HepG2 (cell line): ENCODE data around the gene PEMT. TPM values are rescaled to one million over a fixed set of nuclear protein-coding genes. Genes with fewer than 3 reads are reported as not detected.

ENCODE experiments used
- ARID2 ChIP-seq: sonication (generic); formaldehyde crosslinking; IDR thresholded peaks from 2 replicates; pipeline ENCODE4 v1.8.1; 2022; ENCODE audit warnings: mild to moderate bottlenecking, missing genetic modification reagents, borderline replicate concordance
- CBX2 ChIP-seq, 2 experiments: fragments of 200-600 bp in 1 of 2; sonication (generic); formaldehyde crosslinking in 1 of 2; IDR thresholded peaks; 2 replicates each; pipeline versions ENCODE4 v1.7.0 to v1.8.1; 2018 to 2022; ENCODE audit warnings: low read depth in 2 of 2, low read length in 1 of 2, mild to moderate bottlenecking in 1 of 2, missing genetic modification reagents in 1 of 2
- CCAR2 ChIP-seq: fragments of 200-400 bp; formaldehyde crosslinking; optimal IDR thresholded peaks from 2 replicates; pipeline ENCODE3; 2018; ENCODE audit warnings: low read depth, mild to moderate bottlenecking, low read length, moderate library complexity
- CHCHD3 ChIP-seq: sonication (generic); formaldehyde crosslinking; IDR thresholded peaks from 2 replicates; pipeline ENCODE4 v1.8.0; 2022; ENCODE audit warnings: mild to moderate bottlenecking, missing genetic modification reagents, moderate library complexity
- GATAD2A ChIP-seq: IDR thresholded peaks from 2 replicates; pipeline ENCODE4 v1.6.1; 2016
- HOXA5 ChIP-seq: sonication (generic); formaldehyde crosslinking; IDR thresholded peaks from 2 replicates; pipeline ENCODE4 v1.4.0; 2020; ENCODE audit warnings: missing genetic modification reagents
- KDM2A ChIP-seq: sonication (generic); formaldehyde crosslinking; IDR thresholded peaks from 2 replicates; pipeline ENCODE4 v1.4.0; 2020; ENCODE audit warnings: low read depth, missing genetic modification reagents, borderline replicate concordance
- KDM6A ChIP-seq: IDR thresholded peaks from 2 replicates; pipeline ENCODE4 v1.6.1; 2016; ENCODE audit warnings: low read depth
- MIXL1 ChIP-seq: IDR thresholded peaks from 2 replicates; pipeline ENCODE4 v1.6.1; 2016
- POLR2AphosphoS2 ChIP-seq: IDR thresholded peaks from 2 replicates; pipeline ENCODE4 v1.6.1; 2011; ENCODE audit warnings: low read depth, low read length, improper control_type of control experiment
- SOX5 ChIP-seq: IDR thresholded peaks from 2 replicates; pipeline ENCODE4 v1.6.1; 2016; ENCODE audit warnings: borderline replicate concordance
- ZNF17 ChIP-seq: sonication (generic); formaldehyde crosslinking; IDR thresholded peaks from 2 replicates; pipeline ENCODE4 v1.5.0; 2020; ENCODE audit warnings: mild to moderate bottlenecking, missing genetic modification reagents
- ZNF232 ChIP-seq: sonication (generic); formaldehyde crosslinking; IDR thresholded peaks from 2 replicates; pipeline ENCODE4 v1.4.0; 2020; ENCODE audit warnings: missing genetic modification reagents, borderline replicate concordance
- ZNF33A ChIP-seq: sonication (generic); formaldehyde crosslinking; IDR thresholded peaks from 2 replicates; pipeline ENCODE4 v1.5.1; 2020; ENCODE audit warnings: missing genetic modification reagents, mild to moderate bottlenecking, moderate library complexity, borderline replicate concordance
- ZNF556 ChIP-seq: sonication (generic); formaldehyde crosslinking; IDR thresholded peaks from 2 replicates; pipeline ENCODE4 v1.4.0; 2020; ENCODE audit warnings: mild to moderate bottlenecking, missing genetic modification reagents, borderline replicate concordance
- ZNF619 ChIP-seq: sonication (generic); formaldehyde crosslinking; IDR thresholded peaks from 2 replicates; pipeline ENCODE4 v1.4.0; 2020; ENCODE audit warnings: mild to moderate bottlenecking, missing genetic modification reagents
- polyA plus RNA-seq, 8 experiments: library from polyadenylated mRNA; depleted of rRNA in 3 of 8; stranded (reverse) in 7 of 8; unstranded in 1 of 8; fragments of >200 nt; fragmentation: Illumina TruSeq in 4 of 8; extraction: Trizol in 4 of 8; gene quantifications; 2 replicates each; pipeline versions ENCODE4 v1.2.1 to v1.2.3, GENCODE V29; 2011 to 2016; ENCODE audit warnings: low read depth in 4 of 8, missing spikeins in 1 of 8, mixed read lengths in 1 of 8; ENCODE audit not compliant: insufficient read depth in 1 of 8
- total RNA-seq, 5 experiments: library from RNA; depleted of rRNA; stranded (reverse); fragments of >200 nt; fragmentation: Illumina TruSeq; extraction: Trizol; gene quantifications; 2 replicates each; pipeline ENCODE4 v1.2.3, GENCODE V29; 2016; ENCODE audit warnings: low read depth in 1 of 5
- TF ChIP-seq, protein P1 (sequence below): sonication (generic); formaldehyde crosslinking; IDR thresholded peaks from 2 replicates; pipeline ENCODE4 v1.8.0; 2023; ENCODE audit warnings: mild to moderate bottlenecking, missing genetic modification reagents
- TF ChIP-seq, protein P2 (sequence below): sonication (generic); formaldehyde crosslinking; IDR thresholded peaks from 2 replicates; pipeline ENCODE4 v1.9.0; 2022; ENCODE audit warnings: low read depth, missing genetic modification reagents
- TF ChIP-seq, protein P3 (sequence below): sonication (generic); formaldehyde crosslinking; IDR thresholded peaks from 2 replicates; pipeline ENCODE4 v1.4.0; 2020; ENCODE audit warnings: missing genetic modification reagents
- TF ChIP-seq, protein P4 (sequence below): sonication (generic); formaldehyde crosslinking; IDR thresholded peaks from 2 replicates; pipeline ENCODE4 v1.5.0; 2020; ENCODE audit warnings: missing genetic modification reagents, mild to moderate bottlenecking, borderline replicate concordance
- TF ChIP-seq, protein P5 (sequence below): IDR thresholded peaks from 2 replicates; pipeline ENCODE4 v1.6.1; 2012; ENCODE audit warnings: low read depth, low read length, improper control_type of control experiment
- TF ChIP-seq, protein P6 (sequence below): sonication (generic); formaldehyde crosslinking; conservative IDR thresholded peaks from 2 replicates; pipeline ENCODE4 v1.8.1; 2023; ENCODE audit warnings: missing genetic modification reagents

The PEMT gene
- total and polyA plus RNA-seq, 2 of the 13 experiments (the other 11 are each of a cell fraction or from before 2014, with no cell fraction given): 31.7 to 43.6 TPM

DNA sequence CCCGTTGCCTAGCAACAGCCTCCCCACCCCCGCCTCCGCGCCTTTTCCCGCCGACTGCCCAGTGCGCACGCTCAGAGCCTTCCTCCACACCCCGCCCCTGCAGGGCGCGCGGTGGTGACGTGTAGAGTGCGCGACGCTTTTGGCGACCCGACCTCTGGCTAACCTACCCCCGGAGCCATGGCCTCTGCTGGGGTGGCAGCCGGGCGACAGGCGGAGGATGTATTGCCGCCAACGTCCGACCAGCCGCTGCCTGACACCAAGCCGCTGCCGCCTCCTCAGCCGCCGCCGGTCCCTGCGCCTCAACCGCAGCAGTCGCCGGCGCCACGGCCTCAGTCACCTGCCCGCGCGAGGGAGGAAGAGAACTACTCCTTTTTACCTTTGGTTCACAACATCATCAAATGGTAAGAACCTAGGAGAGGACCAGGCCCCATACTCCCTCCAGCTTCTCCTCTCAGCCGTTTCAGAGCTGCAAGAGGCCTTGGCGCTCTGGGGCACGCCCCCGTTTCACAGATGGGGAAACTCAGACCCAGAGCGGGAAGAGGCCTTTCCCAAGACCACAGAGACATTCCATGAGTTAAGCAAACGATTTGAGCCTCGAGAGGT lies 114.5 kb downstream of the PEMT start, which contains the start of gene MED9 (continued):
- TF ChIP-seq GATAD2A (CRISPR knock-in tag) (no peak), SOX5 (CRISPR knock-in tag) (no peak), KDM6A (no peak), POLR2AphosphoS2 (no peak), CHCHD3 (CRISPR knock-in tag) (no peak), KDM2A (peak; percentile 56; the same call in 1 of the 2 replicates), CCAR2 (no peak), ZNF17 (no peak), ZNF556 (CRISPR knock-in tag) (peak; percentile 60; the same call in 1 of the 2 replicates), CBX2 (IDR thresholded peaks at IDR 0.05; ENCODE audit: low read depth, low read length) (no peak), CBX2 (CRISPR knock-in tag; IDR thresholded peaks at IDR 0.05; ENCODE audit: low read depth) (no peak), MIXL1 (CRISPR knock-in tag) (0 out of 2 replicates have a peak, but pooled peaks have one; percentile 32), ARID2 (CRISPR knock-in tag) (no peak), ZNF33A (no peak), ZNF619 (0 out of 2 replicates have a peak, but pooled peaks have one; percentile 33), HOXA5 (CRISPR knock-in tag) (0 out of 2 replicates have a peak, but pooled peaks have one; percentile 23), ZNF232 (peak; percentile 67; the same call in 1 of the 2 replicates)
- TF ChIP-seq, protein P1, sequence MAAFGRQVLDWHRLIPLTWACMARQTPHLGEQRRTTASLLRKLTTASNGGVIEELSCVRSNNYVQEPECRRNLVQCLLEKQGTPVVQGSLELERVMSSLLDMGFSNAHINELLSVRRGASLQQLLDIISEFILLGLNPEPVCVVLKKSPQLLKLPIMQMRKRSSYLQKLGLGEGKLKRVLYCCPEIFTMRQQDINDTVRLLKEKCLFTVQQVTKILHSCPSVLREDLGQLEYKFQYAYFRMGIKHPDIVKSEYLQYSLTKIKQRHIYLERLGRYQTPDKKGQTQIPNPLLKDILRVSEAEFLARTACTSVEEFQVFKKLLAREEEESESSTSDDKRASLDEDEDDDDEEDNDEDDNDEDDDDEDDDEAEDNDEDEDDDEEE (CRISPR knock-in tag): no peak
- TF ChIP-seq, protein P2, sequence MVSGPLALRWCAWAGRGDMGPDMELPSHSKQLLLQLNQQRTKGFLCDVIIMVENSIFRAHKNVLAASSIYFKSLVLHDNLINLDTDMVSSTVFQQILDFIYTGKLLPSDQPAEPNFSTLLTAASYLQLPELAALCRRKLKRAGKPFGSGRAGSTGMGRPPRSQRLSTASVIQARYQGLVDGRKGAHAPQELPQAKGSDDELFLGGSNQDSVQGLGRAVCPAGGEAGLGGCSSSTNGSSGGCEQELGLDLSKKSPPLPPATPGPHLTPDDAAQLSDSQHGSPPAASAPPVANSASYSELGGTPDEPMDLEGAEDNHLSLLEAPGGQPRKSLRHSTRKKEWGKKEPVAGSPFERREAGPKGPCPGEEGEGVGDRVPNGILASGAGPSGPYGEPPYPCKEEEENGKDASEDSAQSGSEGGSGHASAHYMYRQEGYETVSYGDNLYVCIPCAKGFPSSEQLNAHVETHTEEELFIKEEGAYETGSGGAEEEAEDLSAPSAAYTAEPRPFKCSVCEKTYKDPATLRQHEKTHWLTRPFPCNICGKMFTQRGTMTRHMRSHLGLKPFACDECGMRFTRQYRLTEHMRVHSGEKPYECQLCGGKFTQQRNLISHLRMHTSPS (CRISPR knock-in tag): no peak; the same call in 1 of the 2 replicates
- TF ChIP-seq, protein P3, sequence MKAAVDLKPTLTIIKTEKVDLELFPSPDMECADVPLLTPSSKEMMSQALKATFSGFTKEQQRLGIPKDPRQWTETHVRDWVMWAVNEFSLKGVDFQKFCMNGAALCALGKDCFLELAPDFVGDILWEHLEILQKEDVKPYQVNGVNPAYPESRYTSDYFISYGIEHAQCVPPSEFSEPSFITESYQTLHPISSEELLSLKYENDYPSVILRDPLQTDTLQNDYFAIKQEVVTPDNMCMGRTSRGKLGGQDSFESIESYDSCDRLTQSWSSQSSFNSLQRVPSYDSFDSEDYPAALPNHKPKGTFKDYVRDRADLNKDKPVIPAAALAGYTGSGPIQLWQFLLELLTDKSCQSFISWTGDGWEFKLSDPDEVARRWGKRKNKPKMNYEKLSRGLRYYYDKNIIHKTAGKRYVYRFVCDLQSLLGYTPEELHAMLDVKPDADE (CRISPR knock-in tag): no peak
- TF ChIP-seq, protein P4, sequence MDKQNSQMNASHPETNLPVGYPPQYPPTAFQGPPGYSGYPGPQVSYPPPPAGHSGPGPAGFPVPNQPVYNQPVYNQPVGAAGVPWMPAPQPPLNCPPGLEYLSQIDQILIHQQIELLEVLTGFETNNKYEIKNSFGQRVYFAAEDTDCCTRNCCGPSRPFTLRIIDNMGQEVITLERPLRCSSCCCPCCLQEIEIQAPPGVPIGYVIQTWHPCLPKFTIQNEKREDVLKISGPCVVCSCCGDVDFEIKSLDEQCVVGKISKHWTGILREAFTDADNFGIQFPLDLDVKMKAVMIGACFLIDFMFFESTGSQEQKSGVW: 0 out of 2 replicates have a peak, but pooled peaks have one; percentile 23
- TF ChIP-seq, protein P5, sequence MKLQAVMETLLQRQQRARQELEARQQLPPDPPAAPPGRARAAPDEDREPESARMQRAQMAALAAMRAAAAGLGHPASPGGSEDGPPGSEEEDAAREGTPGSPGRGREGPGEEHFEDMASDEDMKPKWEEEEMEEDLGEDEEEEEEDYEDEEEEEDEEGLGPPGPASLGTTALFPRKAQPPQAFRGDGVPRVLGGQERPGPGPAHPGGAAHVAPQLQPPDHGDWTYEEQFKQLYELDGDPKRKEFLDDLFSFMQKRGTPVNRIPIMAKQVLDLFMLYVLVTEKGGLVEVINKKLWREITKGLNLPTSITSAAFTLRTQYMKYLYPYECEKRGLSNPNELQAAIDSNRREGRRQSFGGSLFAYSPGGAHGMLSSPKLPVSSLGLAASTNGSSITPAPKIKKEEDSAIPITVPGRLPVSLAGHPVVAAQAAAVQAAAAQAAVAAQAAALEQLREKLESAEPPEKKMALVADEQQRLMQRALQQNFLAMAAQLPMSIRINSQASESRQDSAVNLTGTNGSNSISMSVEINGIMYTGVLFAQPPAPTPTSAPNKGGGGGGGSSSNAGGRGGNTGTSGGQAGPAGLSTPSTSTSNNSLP: no peak
- TF ChIP-seq, protein P6, sequence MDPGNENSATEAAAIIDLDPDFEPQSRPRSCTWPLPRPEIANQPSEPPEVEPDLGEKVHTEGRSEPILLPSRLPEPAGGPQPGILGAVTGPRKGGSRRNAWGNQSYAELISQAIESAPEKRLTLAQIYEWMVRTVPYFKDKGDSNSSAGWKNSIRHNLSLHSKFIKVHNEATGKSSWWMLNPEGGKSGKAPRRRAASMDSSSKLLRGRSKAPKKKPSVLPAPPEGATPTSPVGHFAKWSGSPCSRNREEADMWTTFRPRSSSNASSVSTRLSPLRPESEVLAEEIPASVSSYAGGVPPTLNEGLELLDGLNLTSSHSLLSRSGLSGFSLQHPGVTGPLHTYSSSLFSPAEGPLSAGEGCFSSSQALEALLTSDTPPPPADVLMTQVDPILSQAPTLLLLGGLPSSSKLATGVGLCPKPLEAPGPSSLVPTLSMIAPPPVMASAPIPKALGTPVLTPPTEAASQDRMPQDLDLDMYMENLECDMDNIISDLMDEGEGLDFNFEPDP: 0 out of 2 replicates have a peak, but pooled peaks have one; percentile 24
